ENCODE data around the gene WDR81. TPM values are rescaled to one million over a fixed set of nuclear protein-coding genes. Genes with fewer than 3 reads are reported as not detected.

The WDR81 gene
- total RNA-seq, 2 experiments from 2014 or later, result 19.1 to 24.4 TPM

DNA sequence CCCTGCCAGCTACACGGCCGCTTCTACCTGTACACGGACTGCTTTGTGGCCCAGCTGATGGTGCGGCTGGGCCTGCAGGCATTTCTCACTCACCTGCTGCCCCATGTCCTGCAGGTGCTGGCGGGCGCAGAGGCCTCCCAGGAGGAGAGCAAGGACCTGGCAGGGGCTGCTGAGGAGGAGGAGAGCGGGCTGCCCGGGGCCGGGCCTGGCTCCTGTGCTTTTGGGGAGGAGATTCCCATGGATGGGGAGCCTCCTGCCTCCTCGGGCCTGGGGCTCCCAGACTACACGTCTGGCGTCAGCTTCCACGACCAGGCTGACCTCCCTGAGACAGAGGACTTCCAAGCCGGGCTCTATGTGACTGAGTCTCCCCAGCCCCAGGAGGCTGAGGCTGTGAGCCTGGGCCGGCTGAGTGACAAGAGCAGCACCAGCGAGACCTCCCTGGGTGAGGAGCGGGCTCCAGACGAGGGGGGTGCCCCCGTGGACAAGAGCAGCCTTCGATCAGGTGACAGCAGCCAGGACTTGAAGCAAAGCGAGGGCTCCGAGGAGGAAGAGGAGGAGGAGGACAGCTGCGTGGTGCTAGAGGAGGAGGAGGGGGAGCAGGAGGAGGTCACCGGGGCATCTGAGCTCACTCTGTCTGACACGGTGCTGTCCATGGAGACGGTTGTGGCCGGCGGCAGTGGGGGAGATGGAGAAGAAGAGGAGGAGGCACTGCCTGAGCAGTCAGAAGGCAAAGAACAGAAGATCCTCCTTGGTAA, 3.5 kb downstream of the WDR81 start:
- CTCF ChIA-PET (ENCODE audit: unreplicated experiment), result no interaction called here

DNA sequence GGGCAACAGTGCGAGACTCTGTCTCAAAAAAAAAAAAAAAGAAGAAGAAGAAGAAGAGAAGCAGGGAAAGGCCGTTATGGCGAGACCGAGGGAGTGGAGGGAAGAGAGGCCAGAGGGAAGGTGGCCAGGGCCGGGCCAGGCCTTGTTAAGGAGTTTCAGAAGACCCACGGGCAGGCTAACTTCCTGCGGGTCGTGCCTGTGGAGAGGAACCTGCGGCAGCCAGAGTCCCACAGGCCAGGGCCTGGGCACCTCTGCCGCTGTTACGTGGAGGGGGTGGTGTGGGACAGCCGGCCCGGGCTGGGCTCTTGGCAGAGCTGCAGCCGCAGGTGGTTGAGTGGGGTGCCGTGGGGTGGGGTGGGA, 5.4 kb downstream of the WDR81 start:
- ChIA-PET POLR2A (no interaction called here), CTCF (ENCODE audit: unreplicated experiment) (no interaction called here)
- H4K20me1 ChIP-seq (ENCODE audit: insufficient read depth, low read length), result no peaks in the 10 kb centered on the region
- no TSS peak for BruUV-seq (replicated peaks)
- TF ChIP-seq EZH2phosphoT487 (IDR thresholded peaks at IDR 0.05; ENCODE audit: borderline replicate concordance, low read depth, low read length), result no peak
- TF ChIP-seq, protein P1, sequence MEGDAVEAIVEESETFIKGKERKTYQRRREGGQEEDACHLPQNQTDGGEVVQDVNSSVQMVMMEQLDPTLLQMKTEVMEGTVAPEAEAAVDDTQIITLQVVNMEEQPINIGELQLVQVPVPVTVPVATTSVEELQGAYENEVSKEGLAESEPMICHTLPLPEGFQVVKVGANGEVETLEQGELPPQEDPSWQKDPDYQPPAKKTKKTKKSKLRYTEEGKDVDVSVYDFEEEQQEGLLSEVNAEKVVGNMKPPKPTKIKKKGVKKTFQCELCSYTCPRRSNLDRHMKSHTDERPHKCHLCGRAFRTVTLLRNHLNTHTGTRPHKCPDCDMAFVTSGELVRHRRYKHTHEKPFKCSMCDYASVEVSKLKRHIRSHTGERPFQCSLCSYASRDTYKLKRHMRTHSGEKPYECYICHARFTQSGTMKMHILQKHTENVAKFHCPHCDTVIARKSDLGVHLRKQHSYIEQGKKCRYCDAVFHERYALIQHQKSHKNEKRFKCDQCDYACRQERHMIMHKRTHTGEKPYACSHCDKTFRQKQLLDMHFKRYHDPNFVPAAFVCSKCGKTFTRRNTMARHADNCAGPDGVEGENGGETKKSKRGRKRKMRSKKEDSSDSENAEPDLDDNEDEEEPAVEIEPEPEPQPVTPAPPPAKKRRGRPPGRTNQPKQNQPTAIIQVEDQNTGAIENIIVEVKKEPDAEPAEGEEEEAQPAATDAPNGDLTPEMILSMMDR (conservative IDR thresholded peaks at IDR 0.05; ENCODE audit: low read length), result no peak
- no peak overlapping the region for H3K27ac ChIP-seq (ENCODE audit: low read depth, low read length, poor library complexity, severe bottlenecking)
- no peak overlapping the region for H2AFZ ChIP-seq (ENCODE audit: low read length)
- peaks cover 9% of the 10 kb centered on the region; the same call in 1 of the 2 replicates for H3K36me3 ChIP-seq (ENCODE audit: insufficient read depth, low read length)
- H3K79me2 ChIP-seq (ENCODE audit: insufficient read depth, low read depth, low read length), result peaks cover 8% of the 10 kb centered on the region
- no peak overlapping the region for H3K4me2 ChIP-seq (ENCODE audit: low read length)
- H3K9me2 ChIP-seq (ENCODE audit: insufficient read depth, low read length), result no peaks in the 10 kb centered on the region
- peaks cover 7% of the 10 kb centered on the region for H3K4me1 ChIP-seq (ENCODE audit: insufficient read depth, low read length, poor library complexity, severe bottlenecking)
- no peak for DNase-seq (ENCODE audit: low spot score)
- no peak overlapping the region for H3K4me3 ChIP-seq (ENCODE audit: low read depth, low read length, poor library complexity, severe bottlenecking)
- no peaks in the 10 kb centered on the region for H3K9me3 ChIP-seq (ENCODE audit: low read length)
- intact Hi-C loops (cut with micrococcal nuclease; ENCODE audit: unreplicated experiment), result no loop called here

More for the DNA sequence above, 3.5 kb downstream of the WDR81 start:
- Histone ChIP-seq H3K9me3 (ENCODE audit: low read length) (no peaks in the 10 kb centered on the region), H3K4me3 (ENCODE audit: low read depth, low read length, poor library complexity, severe bottlenecking) (no peak overlapping the region), H3K79me2 (ENCODE audit: insufficient read depth, low read depth, low read length) (peaks cover 9% of the 10 kb centered on the region), H3K4me2 (ENCODE audit: low read length) (no peak overlapping the region), H3K27ac (ENCODE audit: low read depth, low read length, poor library complexity, severe bottlenecking) (no peak overlapping the region), H2AFZ (ENCODE audit: low read length) (no peak overlapping the region), H3K4me1 (ENCODE audit: insufficient read depth, low read length, poor library complexity, severe bottlenecking) (peaks cover 21% of the 10 kb centered on the region), H3K9me2 (ENCODE audit: insufficient read depth, low read length) (no peaks in the 10 kb centered on the region), H3K36me3 (ENCODE audit: insufficient read depth, low read length) (peaks cover 9% of the 10 kb centered on the region; the same call in 1 of the 2 replicates), H4K20me1 (ENCODE audit: insufficient read depth, low read length) (no peaks in the 10 kb centered on the region)
- BruUV-seq (replicated peaks), result no TSS peak
- no peak for DNase-seq (ENCODE audit: low spot score)
- POLR2A ChIA-PET, result no interaction called here
- TF ChIP-seq, protein P1 (conservative IDR thresholded peaks at IDR 0.05; ENCODE audit: low read length), result no peak
- TF ChIP-seq EZH2phosphoT487 (IDR thresholded peaks at IDR 0.05; ENCODE audit: borderline replicate concordance, low read depth, low read length), result no peak
- intact Hi-C loops (cut with micrococcal nuclease; ENCODE audit: unreplicated experiment), result no loop called here

Data from OCI-LY7 (cell line).